NT2/D1 (cell line): Measurements from ENCODE around the gene LYSET.

Source experiments
- SUZ12 ChIP-seq: IDR thresholded peaks from 2 replicates; pipeline ENCODE4 v1.6.1; 2011; ENCODE audit not compliant: insufficient read length, insufficient read depth; ENCODE audit errors: extremely low read depth
- YY1 ChIP-seq: IDR thresholded peaks from 2 replicates; pipeline ENCODE4 v1.6.1; 2011; ENCODE audit not compliant: insufficient read length, insufficient read depth
- ZNF274 ChIP-seq: IDR thresholded peaks from 2 replicates; pipeline ENCODE4 v1.6.1; 2011; ENCODE audit warnings: mild to moderate bottlenecking, low read depth, low read length

DNA sequence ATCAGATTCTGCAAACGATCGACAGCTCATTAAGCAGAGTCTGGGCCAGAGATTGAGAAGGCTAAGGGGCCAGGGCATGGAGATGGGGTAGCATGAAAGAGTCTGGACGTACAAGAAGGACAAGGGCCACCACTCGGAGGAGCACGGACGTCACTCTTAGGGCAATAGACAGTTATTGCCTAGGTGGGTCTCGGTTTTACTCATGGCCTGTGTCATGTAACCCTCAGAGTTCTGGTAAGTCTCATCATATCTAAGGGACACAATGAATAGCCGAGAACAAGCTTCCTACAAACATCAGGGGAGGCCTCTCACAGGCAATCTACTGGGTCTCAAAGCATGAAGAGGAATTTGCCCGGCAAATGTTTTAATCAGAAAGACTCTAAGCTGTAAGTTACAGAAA, 39.0 kb upstream of the LYSET start:
- no peak for TF ChIP-seq SUZ12
- no peak for TF ChIP-seq YY1
- no peak for TF ChIP-seq ZNF274
